HEK293 (cell line): Measurements from ENCODE around the gene ERICH6B.

Experiments
- CTCF ChIA-PET: fragments of 350-600 bp; formaldehyde crosslinking; extraction: SDS; loops from one replicate; lab custom pipeline; 2021; ENCODE audit warnings: antibody characterized with exemption; lab: Yijun Ruan, JAX
- POLR2A ChIA-PET: fragments of 300-600 bp; formaldehyde crosslinking; extraction: SDS; loops from one replicate; lab custom pipeline; 2020; ENCODE audit warnings: antibody characterized with exemption, inconsistent platforms; lab: Yijun Ruan, JAX
- H3K27ac ChIP-seq: fragments of 200-500 bp; sonication (Bioruptor generic); 2 replicates; pipeline ENCODE4 v1.5.1; 2014; ENCODE audit warnings: low read depth, low read length, control low read depth, inconsistent platforms; ENCODE audit errors: extremely low read depth
- H3K36me3 ChIP-seq, 2 experiments: fragments of 200-500 bp in 1 of 2; sonication (Bioruptor generic) in 1 of 2; 1 replicate in 1 of 2; 2 replicates in 1 of 2; pipeline ENCODE4 v1.5.1; 2014 to 2017; ENCODE audit warnings: inconsistent platforms in 2 of 2, low read length in 2 of 2; ENCODE audit not compliant: control insufficient read depth in 2 of 2, insufficient read depth in 1 of 2
- H3K4me1 ChIP-seq: fragments of 200-500 bp; sonication (Bioruptor generic); 2 replicates; pipeline ENCODE4 v1.5.1; 2014; ENCODE audit warnings: mild to moderate bottlenecking, low read length, inconsistent platforms; ENCODE audit not compliant: control insufficient read depth, insufficient read depth
- H3K4me3 ChIP-seq: 2 replicates; pipeline ENCODE4 v1.5.1; 2011; ENCODE audit warnings: low read depth, mild to moderate bottlenecking, control low read depth, low read length, moderate library complexity
- H3K9me3 ChIP-seq: fragments of 200-500 bp; sonication (Bioruptor generic); 2 replicates; pipeline ENCODE4 v1.5.1; 2014; ENCODE audit warnings: low read depth, low read length, inconsistent platforms; ENCODE audit not compliant: control insufficient read depth, insufficient read depth
- GLI2 ChIP-seq: fragments of 450-650 bp; formaldehyde crosslinking; IDR thresholded peaks from 2 replicates; pipeline ENCODE4; 2017; ENCODE audit warnings: missing biosample characterization, missing genetic modification characterization, low read depth, borderline replicate concordance
- ZNF138 ChIP-seq: fragments of 450-650 bp; formaldehyde crosslinking; IDR thresholded peaks from 2 replicates; pipeline ENCODE4 v1.5.1; 2016; ENCODE audit warnings: missing biosample characterization, missing genetic modification characterization, borderline replicate concordance
- ZNF354C ChIP-seq: fragments of 450-650 bp; formaldehyde crosslinking; IDR thresholded peaks from 2 replicates; pipeline ENCODE4 v1.5.1; 2016; ENCODE audit warnings: missing biosample characterization, missing genetic modification characterization, low read depth, borderline replicate concordance
- ZNF426 ChIP-seq: fragments of 450-650 bp; formaldehyde crosslinking; IDR thresholded peaks from 2 replicates; pipeline ENCODE4 v1.5.1; 2017; ENCODE audit warnings: missing biosample characterization, missing genetic modification characterization, mild to moderate bottlenecking, inconsistent platforms, moderate library complexity
- ZNF610 ChIP-seq: fragments of 450-650 bp; formaldehyde crosslinking; IDR thresholded peaks from 2 replicates; pipeline ENCODE4 v1.5.1; 2016; ENCODE audit warnings: missing biosample characterization, missing genetic modification characterization, borderline replicate concordance
- ZNF677 ChIP-seq: fragments of 450-650 bp; IDR thresholded peaks from 2 replicates; pipeline ENCODE4 v1.5.0; 2018; ENCODE audit warnings: missing biosample characterization, mild to moderate bottlenecking, missing genetic modification characterization, moderate library complexity
- ZNF837 ChIP-seq: fragments of 450-650 bp; formaldehyde crosslinking; IDR thresholded peaks from 2 replicates; pipeline ENCODE4 v1.5.1; 2016; ENCODE audit warnings: missing biosample characterization, missing genetic modification characterization
- ZNF843 ChIP-seq: fragments of 450-650 bp; formaldehyde crosslinking; IDR thresholded peaks from 2 replicates; pipeline ENCODE4 v1.5.1; 2016; ENCODE audit warnings: missing biosample characterization, missing genetic modification characterization
- TF ChIP-seq, protein P1 (sequence below): fragments of 450-650 bp; formaldehyde crosslinking; IDR thresholded peaks from 2 replicates; pipeline ENCODE4 v1.5.1; 2017; ENCODE audit warnings: missing biosample characterization, missing genetic modification characterization
- TF ChIP-seq, protein P2 (sequence below): fragments of 450-650 bp; formaldehyde crosslinking; IDR thresholded peaks from 2 replicates; pipeline ENCODE4 v1.5.1; 2017; ENCODE audit warnings: missing biosample characterization, missing genetic modification characterization
- TF ChIP-seq, protein P3 (sequence below): fragments of 450-650 bp; formaldehyde crosslinking; conservative IDR thresholded peaks from 2 replicates; pipeline ENCODE4 v1.5.1; 2016; ENCODE audit warnings: low read depth, missing biosample characterization, missing genetic modification characterization
- TF ChIP-seq, protein P4 (sequence below): fragments of 450-650 bp; formaldehyde crosslinking; IDR thresholded peaks from 2 replicates; pipeline ENCODE4 v1.5.1; 2016; ENCODE audit warnings: missing biosample characterization, missing genetic modification characterization, borderline replicate concordance
- TF ChIP-seq, protein P5 (sequence below): fragments of 450-650 bp; formaldehyde crosslinking; IDR thresholded peaks from 2 replicates; pipeline ENCODE4 v1.5.1; 2016; ENCODE audit warnings: missing biosample characterization, missing genetic modification characterization, low read depth

The ERICH6B gene

DNA sequence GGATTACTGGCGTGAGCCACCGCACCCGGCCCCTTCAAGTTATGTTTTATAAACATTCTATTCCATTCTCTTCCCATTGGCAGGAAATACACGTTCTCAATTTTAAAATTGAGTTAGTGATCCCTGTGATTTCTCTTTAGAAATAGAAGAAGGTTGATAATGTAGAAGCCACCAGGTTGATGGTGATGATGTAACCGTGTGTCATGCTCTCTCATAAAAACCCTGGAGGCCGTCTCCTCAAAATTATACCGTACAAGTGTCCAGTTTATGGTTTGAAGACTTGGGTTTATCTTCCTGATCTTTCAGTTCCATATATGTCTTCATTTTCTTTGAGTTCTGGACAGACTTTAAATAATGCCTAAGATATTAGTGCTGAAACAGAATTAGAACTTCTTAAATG, 118.6 kb downstream of the ERICH6B start:
- CTCF ChIA-PET, result no interaction called here
- H3K4me1 ChIP-seq, result no peaks in the 10 kb centered on the region
- POLR2A ChIA-PET, result no interaction called here

DNA sequence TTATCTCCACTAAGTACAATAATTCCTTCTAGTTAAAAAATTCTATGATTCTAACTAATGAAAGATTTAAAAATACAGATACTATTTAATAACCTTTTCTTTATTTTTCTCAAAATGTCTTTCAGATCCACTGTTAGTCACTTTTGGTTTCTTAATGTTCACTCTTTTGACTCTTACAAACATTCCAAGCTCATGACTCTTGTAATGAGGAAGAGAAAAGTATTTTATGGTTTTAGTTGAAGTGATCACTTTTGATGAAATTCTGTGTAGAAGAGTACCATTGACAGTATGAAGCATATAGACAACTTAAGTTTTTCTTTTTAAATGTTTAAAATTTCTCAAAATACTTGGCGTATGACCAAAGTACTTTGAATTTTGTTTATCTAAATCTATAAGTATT, 123.0 kb downstream of the ERICH6B start:
- no peaks in the 10 kb centered on the region for H3K9me3 ChIP-seq
- H3K36me3 ChIP-seq, result peaks cover 21 to 36% of the 10 kb centered on the region in 2 experiments
- H3K27ac ChIP-seq, result no peak overlapping the region
- H3K4me3 ChIP-seq, result no peak overlapping the region
- H3K4me1 ChIP-seq, result no peaks in the 10 kb centered on the region
- ChIA-PET CTCF (interaction anchor here (1.2 kb wide), 1 partner anchor 11 kb away, joined by 3 read pairs; no protein-coding TSS in a partner anchor), POLR2A (no interaction called here)
- TF ChIP-seq, protein P1, sequence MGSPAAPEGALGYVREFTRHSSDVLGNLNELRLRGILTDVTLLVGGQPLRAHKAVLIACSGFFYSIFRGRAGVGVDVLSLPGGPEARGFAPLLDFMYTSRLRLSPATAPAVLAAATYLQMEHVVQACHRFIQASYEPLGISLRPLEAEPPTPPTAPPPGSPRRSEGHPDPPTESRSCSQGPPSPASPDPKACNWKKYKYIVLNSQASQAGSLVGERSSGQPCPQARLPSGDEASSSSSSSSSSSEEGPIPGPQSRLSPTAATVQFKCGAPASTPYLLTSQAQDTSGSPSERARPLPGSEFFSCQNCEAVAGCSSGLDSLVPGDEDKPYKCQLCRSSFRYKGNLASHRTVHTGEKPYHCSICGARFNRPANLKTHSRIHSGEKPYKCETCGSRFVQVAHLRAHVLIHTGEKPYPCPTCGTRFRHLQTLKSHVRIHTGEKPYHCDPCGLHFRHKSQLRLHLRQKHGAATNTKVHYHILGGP (tag by site-specific recombination), result no peak
- TF ChIP-seq, protein P2, sequence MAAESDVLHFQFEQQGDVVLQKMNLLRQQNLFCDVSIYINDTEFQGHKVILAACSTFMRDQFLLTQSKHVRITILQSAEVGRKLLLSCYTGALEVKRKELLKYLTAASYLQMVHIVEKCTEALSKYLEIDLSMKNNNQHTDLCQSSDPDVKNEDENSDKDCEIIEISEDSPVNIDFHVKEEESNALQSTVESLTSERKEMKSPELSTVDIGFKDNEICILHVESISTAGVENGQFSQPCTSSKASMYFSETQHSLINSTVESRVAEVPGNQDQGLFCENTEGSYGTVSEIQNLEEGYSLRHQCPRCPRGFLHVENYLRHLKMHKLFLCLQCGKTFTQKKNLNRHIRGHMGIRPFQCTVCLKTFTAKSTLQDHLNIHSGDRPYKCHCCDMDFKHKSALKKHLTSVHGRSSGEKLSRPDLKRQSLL (tag by site-specific recombination), result no peak
- TF ChIP-seq ZNF610 (tag by site-specific recombination), result no peak
- no peak for TF ChIP-seq ZNF354C (tag by site-specific recombination)
- TF ChIP-seq, protein P3, sequence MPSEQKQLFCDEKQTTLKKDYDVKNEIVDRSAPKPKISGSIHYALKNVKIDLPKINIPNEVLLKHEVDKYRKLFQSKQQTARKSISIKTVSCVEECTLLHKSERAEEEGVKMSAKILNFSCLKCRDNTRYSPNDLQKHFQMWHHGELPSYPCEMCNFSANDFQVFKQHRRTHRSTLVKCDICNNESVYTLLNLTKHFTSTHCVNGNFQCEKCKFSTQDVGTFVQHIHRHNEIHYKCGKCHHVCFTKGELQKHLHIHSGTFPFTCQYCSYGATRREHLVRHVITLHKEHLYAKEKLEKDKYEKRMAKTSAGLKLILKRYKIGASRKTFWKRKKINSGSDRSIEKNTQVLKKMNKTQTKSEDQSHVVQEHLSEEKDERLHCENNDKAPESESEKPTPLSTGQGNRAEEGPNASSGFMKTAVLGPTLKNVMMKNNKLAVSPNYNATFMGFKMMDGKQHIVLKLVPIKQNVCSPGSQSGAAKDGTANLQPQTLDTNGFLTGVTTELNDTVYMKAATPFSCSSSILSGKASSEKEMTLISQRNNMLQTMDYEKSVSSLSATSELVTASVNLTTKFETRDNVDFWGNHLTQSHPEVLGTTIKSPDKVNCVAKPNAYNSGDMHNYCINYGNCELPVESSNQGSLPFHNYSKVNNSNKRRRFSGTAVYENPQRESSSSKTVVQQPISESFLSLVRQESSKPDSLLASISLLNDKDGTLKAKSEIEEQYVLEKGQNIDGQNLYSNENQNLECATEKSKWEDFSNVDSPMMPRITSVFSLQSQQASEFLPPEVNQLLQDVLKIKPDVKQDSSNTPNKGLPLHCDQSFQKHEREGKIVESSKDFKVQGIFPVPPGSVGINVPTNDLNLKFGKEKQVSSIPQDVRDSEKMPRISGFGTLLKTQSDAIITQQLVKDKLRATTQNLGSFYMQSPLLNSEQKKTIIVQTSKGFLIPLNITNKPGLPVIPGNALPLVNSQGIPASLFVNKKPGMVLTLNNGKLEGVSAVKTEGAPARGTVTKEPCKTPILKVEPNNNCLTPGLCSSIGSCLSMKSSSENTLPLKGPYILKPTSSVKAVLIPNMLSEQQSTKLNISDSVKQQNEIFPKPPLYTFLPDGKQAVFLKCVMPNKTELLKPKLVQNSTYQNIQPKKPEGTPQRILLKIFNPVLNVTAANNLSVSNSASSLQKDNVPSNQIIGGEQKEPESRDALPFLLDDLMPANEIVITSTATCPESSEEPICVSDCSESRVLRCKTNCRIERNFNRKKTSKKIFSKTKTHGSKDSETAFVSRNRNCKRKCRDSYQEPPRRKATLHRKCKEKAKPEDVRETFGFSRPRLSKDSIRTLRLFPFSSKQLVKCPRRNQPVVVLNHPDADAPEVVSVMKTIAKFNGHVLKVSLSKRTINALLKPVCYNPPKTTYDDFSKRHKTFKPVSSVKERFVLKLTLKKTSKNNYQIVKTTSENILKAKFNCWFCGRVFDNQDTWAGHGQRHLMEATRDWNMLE (tag by site-specific recombination), result no peak

More for the DNA sequence above, 118.6 kb downstream of the ERICH6B start:
- Histone ChIP-seq H3K4me3 (no peak overlapping the region), H3K36me3 (peaks cover 24 to 37% of the 10 kb centered on the region in 2 experiments), H3K27ac (no peak overlapping the region), H3K9me3 (no peaks in the 10 kb centered on the region; the same call in 1 of the 2 replicates)
- TF ChIP-seq, protein P4, sequence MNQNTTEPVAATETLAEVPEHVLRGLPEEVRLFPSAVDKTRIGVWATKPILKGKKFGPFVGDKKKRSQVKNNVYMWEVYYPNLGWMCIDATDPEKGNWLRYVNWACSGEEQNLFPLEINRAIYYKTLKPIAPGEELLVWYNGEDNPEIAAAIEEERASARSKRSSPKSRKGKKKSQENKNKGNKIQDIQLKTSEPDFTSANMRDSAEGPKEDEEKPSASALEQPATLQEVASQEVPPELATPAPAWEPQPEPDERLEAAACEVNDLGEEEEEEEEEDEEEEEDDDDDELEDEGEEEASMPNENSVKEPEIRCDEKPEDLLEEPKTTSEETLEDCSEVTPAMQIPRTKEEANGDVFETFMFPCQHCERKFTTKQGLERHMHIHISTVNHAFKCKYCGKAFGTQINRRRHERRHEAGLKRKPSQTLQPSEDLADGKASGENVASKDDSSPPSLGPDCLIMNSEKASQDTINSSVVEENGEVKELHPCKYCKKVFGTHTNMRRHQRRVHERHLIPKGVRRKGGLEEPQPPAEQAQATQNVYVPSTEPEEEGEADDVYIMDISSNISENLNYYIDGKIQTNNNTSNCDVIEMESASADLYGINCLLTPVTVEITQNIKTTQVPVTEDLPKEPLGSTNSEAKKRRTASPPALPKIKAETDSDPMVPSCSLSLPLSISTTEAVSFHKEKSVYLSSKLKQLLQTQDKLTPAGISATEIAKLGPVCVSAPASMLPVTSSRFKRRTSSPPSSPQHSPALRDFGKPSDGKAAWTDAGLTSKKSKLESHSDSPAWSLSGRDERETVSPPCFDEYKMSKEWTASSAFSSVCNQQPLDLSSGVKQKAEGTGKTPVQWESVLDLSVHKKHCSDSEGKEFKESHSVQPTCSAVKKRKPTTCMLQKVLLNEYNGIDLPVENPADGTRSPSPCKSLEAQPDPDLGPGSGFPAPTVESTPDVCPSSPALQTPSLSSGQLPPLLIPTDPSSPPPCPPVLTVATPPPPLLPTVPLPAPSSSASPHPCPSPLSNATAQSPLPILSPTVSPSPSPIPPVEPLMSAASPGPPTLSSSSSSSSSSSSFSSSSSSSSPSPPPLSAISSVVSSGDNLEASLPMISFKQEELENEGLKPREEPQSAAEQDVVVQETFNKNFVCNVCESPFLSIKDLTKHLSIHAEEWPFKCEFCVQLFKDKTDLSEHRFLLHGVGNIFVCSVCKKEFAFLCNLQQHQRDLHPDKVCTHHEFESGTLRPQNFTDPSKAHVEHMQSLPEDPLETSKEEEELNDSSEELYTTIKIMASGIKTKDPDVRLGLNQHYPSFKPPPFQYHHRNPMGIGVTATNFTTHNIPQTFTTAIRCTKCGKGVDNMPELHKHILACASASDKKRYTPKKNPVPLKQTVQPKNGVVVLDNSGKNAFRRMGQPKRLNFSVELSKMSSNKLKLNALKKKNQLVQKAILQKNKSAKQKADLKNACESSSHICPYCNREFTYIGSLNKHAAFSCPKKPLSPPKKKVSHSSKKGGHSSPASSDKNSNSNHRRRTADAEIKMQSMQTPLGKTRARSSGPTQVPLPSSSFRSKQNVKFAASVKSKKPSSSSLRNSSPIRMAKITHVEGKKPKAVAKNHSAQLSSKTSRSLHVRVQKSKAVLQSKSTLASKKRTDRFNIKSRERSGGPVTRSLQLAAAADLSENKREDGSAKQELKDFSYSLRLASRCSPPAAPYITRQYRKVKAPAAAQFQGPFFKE (tag by site-specific recombination), result no peak
- TF ChIP-seq ZNF843 (tag by site-specific recombination) (no peak), GLI2 (tag by site-specific recombination) (no peak), ZNF426 (tag by site-specific recombination) (no peak), ZNF677 (no peak), ZNF837 (tag by site-specific recombination) (no peak), ZNF138 (tag by site-specific recombination) (no peak)
- TF ChIP-seq, protein P2 (tag by site-specific recombination), result no peak
- TF ChIP-seq, protein P5, sequence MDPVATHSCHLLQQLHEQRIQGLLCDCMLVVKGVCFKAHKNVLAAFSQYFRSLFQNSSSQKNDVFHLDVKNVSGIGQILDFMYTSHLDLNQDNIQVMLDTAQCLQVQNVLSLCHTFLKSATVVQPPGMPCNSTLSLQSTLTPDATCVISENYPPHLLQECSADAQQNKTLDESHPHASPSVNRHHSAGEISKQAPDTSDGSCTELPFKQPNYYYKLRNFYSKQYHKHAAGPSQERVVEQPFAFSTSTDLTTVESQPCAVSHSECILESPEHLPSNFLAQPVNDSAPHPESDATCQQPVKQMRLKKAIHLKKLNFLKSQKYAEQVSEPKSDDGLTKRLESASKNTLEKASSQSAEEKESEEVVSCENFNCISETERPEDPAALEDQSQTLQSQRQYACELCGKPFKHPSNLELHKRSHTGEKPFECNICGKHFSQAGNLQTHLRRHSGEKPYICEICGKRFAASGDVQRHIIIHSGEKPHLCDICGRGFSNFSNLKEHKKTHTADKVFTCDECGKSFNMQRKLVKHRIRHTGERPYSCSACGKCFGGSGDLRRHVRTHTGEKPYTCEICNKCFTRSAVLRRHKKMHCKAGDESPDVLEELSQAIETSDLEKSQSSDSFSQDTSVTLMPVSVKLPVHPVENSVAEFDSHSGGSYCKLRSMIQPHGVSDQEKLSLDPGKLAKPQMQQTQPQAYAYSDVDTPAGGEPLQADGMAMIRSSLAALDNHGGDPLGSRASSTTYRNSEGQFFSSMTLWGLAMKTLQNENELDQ (tag by site-specific recombination), result no peak
